Endothelial cell of umbilical vein (primary cell): ENCODE measurements around the gene ATR. TPM values are rescaled to one million over a fixed set of nuclear protein-coding genes. Genes with fewer than 3 reads are reported as not detected.

Experiments used
- BruUV-seq: library from RNA; stranded (reverse); fragments of 400-500 nt; replicated peaks from 2 replicates; lab custom pipeline; 2021; lab: Mats Ljungman, UMichigan
- CTCF ChIA-PET: fragments of 300-600, 350-600 bp; sonication (Branson Sonifier 250); formaldehyde crosslinking; loops from one replicate; lab custom pipeline; 2021; ENCODE audit warnings: antibody characterized with exemption, inconsistent platforms; lab: Charles Lee
- POLR2A ChIA-PET: fragments of 300-600, 350-600 bp; sonication (Branson Sonifier 250); formaldehyde crosslinking; loops from one replicate; lab custom pipeline; 2021; ENCODE audit warnings: antibody characterized with exemption, inconsistent platforms; lab: Charles Lee
- DNase-seq: peaks from one replicate; pipeline ENCODE4 v3.0.0-alpha.2; 2011; ENCODE audit warnings: low read depth, low spot score
- FAIRE-seq: peaks from 2 replicates; lab custom pipeline; 2011; peaks lifted over from hg19 to GRCh38; lab: Jason Lieb, UNC
- H2AFZ ChIP-seq: 2 replicates; pipeline ENCODE4 v1.6.0; 2012; ENCODE audit warnings: low read depth, low read length, control low read depth, inconsistent platforms
- H3K27ac ChIP-seq: 2 replicates; pipeline ENCODE4 v1.5.1; 2011; ENCODE audit warnings: low read depth, mild to moderate bottlenecking, control low read depth, low read length, moderate library complexity; ENCODE audit not compliant: insufficient read depth
- H3K27me3 ChIP-seq, 2 experiments: 2 replicates each; pipeline versions ENCODE4 v1.6.0 to v1.6.1; 2011; ENCODE audit warnings: low read length in 2 of 2, mixed read lengths in 1 of 2; ENCODE audit not compliant: control insufficient read depth in 2 of 2, insufficient read depth in 2 of 2
- H3K36me3 ChIP-seq, 2 experiments: 2 replicates in 1 of 2; 3 replicates in 1 of 2; pipeline ENCODE4 v1.5.1; 2011; ENCODE audit warnings: low read length in 2 of 2, mild to moderate bottlenecking in 1 of 2, moderate library complexity in 1 of 2; ENCODE audit not compliant: control insufficient read depth in 2 of 2, insufficient read depth in 2 of 2; ENCODE audit errors: extremely low read depth in 1 of 2
- H3K4me1 ChIP-seq: 3 replicates; pipeline ENCODE4 v1.5.1; 2011; ENCODE audit warnings: mild to moderate bottlenecking, low read length; ENCODE audit not compliant: control insufficient read depth, insufficient read depth; ENCODE audit errors: extremely low read depth
- H3K4me2 ChIP-seq: 2 replicates; pipeline ENCODE4 v1.6.1; 2011; ENCODE audit warnings: low read length, control low read depth, mixed read lengths; ENCODE audit not compliant: insufficient read depth
- H3K4me3 ChIP-seq, 3 experiments: fragments of 200-600 bp in 1 of 3; sonication (generic), shearing (Covaris generic) in 1 of 3; replicated peaks in 1 of 3; 2 replicates each; pipeline ENCODE4 v1.5.1; 2011 to 2016; ENCODE audit warnings: control low read depth in 3 of 3, low read length in 3 of 3, mild to moderate bottlenecking in 2 of 3, inconsistent platforms in 1 of 3, low read depth in 1 of 3, moderate library complexity in 1 of 3; ENCODE audit not compliant: insufficient read depth in 1 of 3
- H3K79me2 ChIP-seq: 2 replicates; pipeline ENCODE4 v1.6.0; 2012; ENCODE audit warnings: low read length, inconsistent platforms; ENCODE audit not compliant: control insufficient read depth, insufficient read depth
- H3K9ac ChIP-seq: replicated peaks from 2 replicates; pipeline ENCODE3; 2011; ENCODE audit warnings: low read length, control low read depth; ENCODE audit not compliant: insufficient read depth; ENCODE audit errors: extremely low read depth
- H3K9me1 ChIP-seq: replicated peaks from 3 replicates; pipeline ENCODE4 v1.6.0; 2011; ENCODE audit warnings: mild to moderate bottlenecking, low read length; ENCODE audit not compliant: control insufficient read depth, insufficient read depth; ENCODE audit errors: extremely low read depth
- H3K9me3 ChIP-seq: replicated peaks from 2 replicates; pipeline ENCODE4 v1.5.1; 2012; ENCODE audit warnings: low read length, inconsistent platforms; ENCODE audit not compliant: control insufficient read depth, insufficient read depth
- H4K20me1 ChIP-seq: replicated peaks from 2 replicates; pipeline ENCODE3; 2011; ENCODE audit warnings: mild to moderate bottlenecking, low read length; ENCODE audit not compliant: control insufficient read depth, insufficient read depth; ENCODE audit errors: extremely low read depth
- CTCF ChIP-seq, 2 donors: IDR thresholded peaks; 1 replicate in 1 of 2; 2 replicates in 1 of 2; pipeline ENCODE4 v1.5.1; 2011; ENCODE audit warnings: low read length in 2 of 2, mild to moderate bottlenecking in 2 of 2, moderate library complexity in 2 of 2, control low read depth in 1 of 2, inconsistent platforms in 1 of 2, low read depth in 1 of 2; ENCODE audit not compliant: insufficient read depth in 1 of 2; ENCODE audit errors: extremely low read depth in 1 of 2
- EZH2 ChIP-seq: IDR thresholded peaks from 2 replicates; pipeline ENCODE4 v1.6.1; 2012; ENCODE audit warnings: borderline replicate concordance, low read depth, mild to moderate bottlenecking, moderate library complexity, low read length, inconsistent platforms; ENCODE audit not compliant: severe bottlenecking
- FOS ChIP-seq: IDR thresholded peaks from 2 replicates; pipeline ENCODE4 v1.6.1; 2011; ENCODE audit warnings: mild to moderate bottlenecking, low read length, moderate library complexity, borderline replicate concordance; ENCODE audit not compliant: insufficient read depth
- GATA2 ChIP-seq: IDR thresholded peaks from 2 replicates; pipeline ENCODE4 v1.7.0; 2011; ENCODE audit warnings: low read depth, mild to moderate bottlenecking, moderate library complexity, mixed read lengths, low read length; ENCODE audit not compliant: insufficient read length, insufficient read depth
- JUN ChIP-seq: IDR thresholded peaks from 2 replicates; pipeline ENCODE4 v1.6.1; 2011; ENCODE audit warnings: borderline replicate concordance, low read depth; ENCODE audit not compliant: insufficient read length, insufficient read depth
- MAX ChIP-seq: IDR thresholded peaks from 2 replicates; pipeline ENCODE4 v1.6.1; 2011; ENCODE audit not compliant: insufficient read depth, insufficient read length
- MYC ChIP-seq: IDR thresholded peaks from one replicate; pipeline ENCODE4 v1.6.1; 2011; ENCODE audit warnings: mild to moderate bottlenecking, low read depth, low read length
- POLR2A ChIP-seq: IDR thresholded peaks from 2 replicates; pipeline ENCODE4 v1.6.1; 2012; ENCODE audit warnings: low read depth, mild to moderate bottlenecking, control low read depth, low read length
- POLR2AphosphoS5 ChIP-seq: IDR thresholded peaks from 2 replicates; pipeline ENCODE4 v1.6.1; 2012; ENCODE audit warnings: low read depth, mild to moderate bottlenecking, control low read depth, low read length, moderate library complexity; ENCODE audit not compliant: insufficient read depth
- dilution Hi-C: fragments of 300-500 bp; cut with MboI; formaldehyde crosslinking; loops from one replicate; pipeline ENCODE4 v1.15.0; 2019; ENCODE audit warnings: low sequenced_read_pairs; ENCODE audit not compliant: extremely low pct_ligation_motif_present
- intact Hi-C: fragments of 100-400 bp; cut with micrococcal nuclease; formaldehyde crosslinking; loops from one replicate; pipeline ENCODE4 v1.10.0; 2022
- polyA plus RNA-seq, 4 experiments: library from polyadenylated mRNA; depleted of rRNA in 3 of 4; stranded (reverse) in 3 of 4; unstranded in 1 of 4; fragments of >200 nt; gene quantifications; 2 replicates each; pipeline versions ENCODE4 v1.2.1 to v1.2.3, GENCODE V29; 2011 to 2012; ENCODE audit warnings: missing spikeins in 1 of 4
- total RNA-seq: library from RNA; stranded (reverse); gene quantifications from 2 replicates; pipeline ENCODE4 v1.2.3, GENCODE V29; 2021

Gene ATR
- total and polyA plus RNA-seq, 2 donors (not counting 3 experiments of a cell fraction or from before 2014, with no cell fraction given) = 6.3 to 23.6 TPM

GRCh38 chr3:142447301-142447851 lies 131.2 kb downstream of the ATR start:
- no peaks in the 10 kb centered on the region for H3K27me3 ChIP-seq
- peaks cover 46% of the 10 kb centered on the region for H3K79me2 ChIP-seq
- POLR2A ChIA-PET = no interaction called here
- no peaks in the 10 kb centered on the region for H3K9me1 ChIP-seq
- peak overlapping the region; percentile 67 for H2AFZ ChIP-seq
- CTCF ChIA-PET = no interaction called here
- dilution Hi-C loops (no loop called here), intact Hi-C loops (loop anchor here (1.0 to 10.0 kb wide), 3 partner anchors 28 to 557 kb away; partner anchors contain the start of genes PLS1 and U2SURP)
- H3K9me3 ChIP-seq = no peaks in the 10 kb centered on the region
- BruUV-seq = TSS peak; percentile 53
- FAIRE-seq (peak; percentile 18), DNase-seq (peak; percentile 64)
- peak overlapping the region; percentile 94 for H3K4me2 ChIP-seq
- H3K27ac ChIP-seq = peak overlapping the region; percentile 84
- TF ChIP-seq POLR2AphosphoS5 (no peak), EZH2 (no peak)
- H3K4me1 ChIP-seq = peaks cover 20% of the 10 kb centered on the region
- H3K4me3 ChIP-seq = peak overlapping the region; percentile 44 to 98 (median 83)
- H4K20me1 ChIP-seq = no peaks in the 10 kb centered on the region
- peaks cover 0 to 11% of the 10 kb centered on the region in 2 experiments for H3K36me3 ChIP-seq
- H3K9ac ChIP-seq = peak overlapping the region; percentile 99

- Histone ChIP-seq H2AFZ (no peak overlapping the region), H3K4me3 (peak overlapping the region in 1 of 3 experiments; percentile 15), H3K4me1 (peaks cover 20% of the 10 kb centered on the region), H3K9ac (no peak overlapping the region), H4K20me1 (no peaks in the 10 kb centered on the region), H3K9me1 (no peaks in the 10 kb centered on the region), H3K9me3 (no peaks in the 10 kb centered on the region), H3K27ac (no peak overlapping the region), H3K4me2 (peak overlapping the region; percentile 94), H3K79me2 (peaks cover 52% of the 10 kb centered on the region), H3K36me3 (peaks cover 0 to 6% of the 10 kb centered on the region in 2 experiments), H3K27me3 (no peaks in the 10 kb centered on the region)
- dilution Hi-C loops = no loop called here
- ChIA-PET CTCF (no interaction called here), POLR2A (no interaction called here)
- FAIRE-seq (no peak), DNase-seq (peak; percentile 14)
- BruUV-seq = no TSS peak
- TF ChIP-seq EZH2 (no peak), MYC (no peak), CTCF (IDR thresholded peaks at IDR 0.05; ENCODE audit: extremely low read depth in 1 of 2, insufficient read depth in 1 of 2, low read depth in 1 of 2, low read length in 2 of 2) (no peak), FOS (no peak), GATA2 (no peak), MAX (no peak), JUN (no peak), POLR2A (no peak), POLR2AphosphoS5 (no peak)
- intact Hi-C loops = loop anchor here (5.0 to 10.0 kb wide), 2 partner anchors 151 to 559 kb away; partner anchors contain the start of genes PLS1 and U2SURP
Observed at GRCh38 chr3:142445816-142446254, 132.7 kb downstream of the ATR start.
